ENCODE measurements around the gene FCGR3A. TPM values are rescaled to one million over a fixed set of nuclear protein-coding genes. Genes with fewer than 3 reads are reported as not detected.

The FCGR3A gene
- total RNA-seq, 4 donors from 2014 or later = 2.2 to 16.2 (median 6.7) TPM

DNA sequence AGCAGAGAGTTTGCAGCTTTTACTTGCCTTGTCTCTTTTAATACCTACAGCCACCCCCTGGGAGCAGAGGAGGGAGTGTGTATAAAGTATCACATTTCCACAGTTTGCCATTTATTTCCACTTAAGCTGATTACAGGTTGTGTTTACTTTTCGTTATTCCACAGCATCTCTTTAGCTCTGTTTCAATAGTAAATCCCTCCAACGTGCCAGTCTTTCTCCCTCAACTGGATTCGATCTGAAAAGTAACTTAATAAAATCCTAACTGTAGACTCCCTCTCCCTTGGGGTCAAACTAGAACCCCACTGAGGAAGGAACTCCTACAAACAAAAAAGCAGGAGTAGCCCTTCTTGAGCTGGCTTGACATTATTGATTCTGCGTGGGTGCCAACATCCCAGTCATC, 47.4 kb downstream of the FCGR3A start:
- DNase-seq = no peak
- no peaks in the 10 kb centered on the region for H3K36me3 ChIP-seq
- intact Hi-C loops (cut with DNase I; ENCODE audit: low total_unique reads) = no loop called here
- H3K4me3 ChIP-seq = no peak overlapping the region
- no peaks in the 10 kb centered on the region for H3K4me1 ChIP-seq
- no peaks in the 10 kb centered on the region for H3K27me3 ChIP-seq
- no peak overlapping the region for H3K27ac ChIP-seq
- H3K9me3 ChIP-seq = no peaks in the 10 kb centered on the region
- TF ChIP-seq POLR2A (IDR thresholded peaks at IDR 0.05) = no peak
- TF ChIP-seq, protein P1, sequence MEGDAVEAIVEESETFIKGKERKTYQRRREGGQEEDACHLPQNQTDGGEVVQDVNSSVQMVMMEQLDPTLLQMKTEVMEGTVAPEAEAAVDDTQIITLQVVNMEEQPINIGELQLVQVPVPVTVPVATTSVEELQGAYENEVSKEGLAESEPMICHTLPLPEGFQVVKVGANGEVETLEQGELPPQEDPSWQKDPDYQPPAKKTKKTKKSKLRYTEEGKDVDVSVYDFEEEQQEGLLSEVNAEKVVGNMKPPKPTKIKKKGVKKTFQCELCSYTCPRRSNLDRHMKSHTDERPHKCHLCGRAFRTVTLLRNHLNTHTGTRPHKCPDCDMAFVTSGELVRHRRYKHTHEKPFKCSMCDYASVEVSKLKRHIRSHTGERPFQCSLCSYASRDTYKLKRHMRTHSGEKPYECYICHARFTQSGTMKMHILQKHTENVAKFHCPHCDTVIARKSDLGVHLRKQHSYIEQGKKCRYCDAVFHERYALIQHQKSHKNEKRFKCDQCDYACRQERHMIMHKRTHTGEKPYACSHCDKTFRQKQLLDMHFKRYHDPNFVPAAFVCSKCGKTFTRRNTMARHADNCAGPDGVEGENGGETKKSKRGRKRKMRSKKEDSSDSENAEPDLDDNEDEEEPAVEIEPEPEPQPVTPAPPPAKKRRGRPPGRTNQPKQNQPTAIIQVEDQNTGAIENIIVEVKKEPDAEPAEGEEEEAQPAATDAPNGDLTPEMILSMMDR (IDR thresholded peaks at IDR 0.05) = no peak

DNA sequence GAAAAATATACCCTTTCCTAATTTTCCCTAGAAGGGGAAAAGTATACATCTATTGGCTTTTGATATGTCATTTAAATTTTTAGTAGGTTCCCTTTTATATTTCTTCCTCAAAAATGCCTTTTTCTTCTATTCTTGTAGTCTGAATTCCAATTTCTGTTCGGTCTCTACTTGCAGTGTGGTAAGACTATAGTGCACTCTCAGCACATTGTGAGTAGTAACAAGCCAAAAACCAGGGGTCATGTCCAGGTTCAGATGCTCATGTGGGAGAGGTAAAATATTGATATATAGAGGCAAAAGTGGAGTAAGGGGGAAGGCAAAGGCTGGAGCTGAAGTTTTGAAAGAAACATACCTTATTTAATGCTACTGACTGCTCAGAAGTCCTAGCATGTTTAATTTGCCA, 48.4 kb downstream of the FCGR3A start:
- no peak for TF ChIP-seq POLR2A (IDR thresholded peaks at IDR 0.05)
- TF ChIP-seq, protein P1 (IDR thresholded peaks at IDR 0.05) = no peak
- intact Hi-C loops (cut with DNase I; ENCODE audit: low total_unique reads) = no loop called here
- Histone ChIP-seq H3K4me3 (no peak overlapping the region), H3K27me3 (no peaks in the 10 kb centered on the region), H3K4me1 (no peaks in the 10 kb centered on the region), H3K36me3 (no peaks in the 10 kb centered on the region), H3K9me3 (no peaks in the 10 kb centered on the region), H3K27ac (no peak overlapping the region)
- no peak for DNase-seq

DNA sequence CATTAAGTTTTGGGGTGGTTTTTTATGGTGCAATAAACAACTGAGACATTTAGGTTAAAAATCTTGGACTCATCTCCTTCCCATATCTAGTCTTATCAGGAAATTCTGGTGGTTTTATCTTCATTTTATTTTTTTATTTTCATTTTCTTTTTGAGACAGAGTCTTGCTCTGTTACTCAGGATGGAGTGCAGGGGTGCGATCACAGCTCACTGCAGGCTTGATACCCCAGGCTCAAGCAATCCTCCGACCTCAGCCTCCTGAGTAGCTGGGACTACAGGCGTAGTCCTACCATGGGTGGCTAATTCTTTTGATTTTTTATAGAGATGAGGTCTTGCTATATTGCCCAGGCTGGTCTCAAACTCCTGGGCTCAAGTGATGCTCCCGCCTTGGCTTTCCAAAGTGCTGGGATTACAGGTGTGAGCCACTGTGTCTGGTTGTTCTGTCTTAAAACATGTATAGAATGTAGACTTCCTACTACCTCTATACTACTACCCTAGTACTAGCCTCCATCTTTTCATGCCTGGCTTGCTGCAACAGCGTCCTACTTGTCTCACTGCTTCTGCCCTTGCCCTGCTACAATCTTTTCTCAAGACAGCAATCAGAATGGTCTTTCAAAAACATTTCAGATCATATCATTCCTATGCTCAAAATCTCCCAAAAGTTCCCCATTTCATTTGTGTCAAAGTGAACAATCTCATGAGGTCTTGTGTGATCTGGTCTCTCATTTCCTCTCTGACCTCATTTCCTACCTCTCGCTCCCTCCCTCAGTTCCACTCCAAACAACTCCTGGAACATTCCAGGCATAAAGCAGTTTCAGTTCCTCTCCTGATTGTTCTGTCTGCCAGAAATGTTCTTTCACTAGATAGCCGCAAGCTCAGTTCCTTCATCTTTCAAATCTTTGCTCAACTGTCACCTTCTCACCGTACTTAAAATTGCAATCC, 50.2 kb downstream of the FCGR3A start:
- H3K4me1 ChIP-seq = no peaks in the 10 kb centered on the region
- H3K27me3 ChIP-seq = no peaks in the 10 kb centered on the region
- TF ChIP-seq, protein P1 (IDR thresholded peaks at IDR 0.05) = no peak
- no peak for TF ChIP-seq POLR2A (IDR thresholded peaks at IDR 0.05)
- H3K4me3 ChIP-seq = no peak overlapping the region
- H3K9me3 ChIP-seq = no peaks in the 10 kb centered on the region
- intact Hi-C loops (cut with DNase I; ENCODE audit: low total_unique reads) = no loop called here
- H3K27ac ChIP-seq = no peak overlapping the region
- no peaks in the 10 kb centered on the region for H3K36me3 ChIP-seq
- DNase-seq = no peak

GRCh38 chr1:161498646-161499045, 51.0 kb downstream of the FCGR3A start:
- intact Hi-C loops (cut with DNase I; ENCODE audit: low total_unique reads) = no loop called here
- Histone ChIP-seq H3K27ac (no peak overlapping the region), H3K9me3 (no peaks in the 10 kb centered on the region), H3K4me3 (no peak overlapping the region), H3K27me3 (no peaks in the 10 kb centered on the region), H3K36me3 (no peaks in the 10 kb centered on the region), H3K4me1 (no peaks in the 10 kb centered on the region)
- DNase-seq = no peak
- no peak for TF ChIP-seq POLR2A (IDR thresholded peaks at IDR 0.05)
- TF ChIP-seq, protein P1 (IDR thresholded peaks at IDR 0.05) = no peak

- Histone ChIP-seq H3K27ac (no peak overlapping the region), H3K9me3 (no peaks in the 10 kb centered on the region), H3K4me3 (no peak overlapping the region), H3K27me3 (no peaks in the 10 kb centered on the region), H3K36me3 (no peaks in the 10 kb centered on the region), H3K4me1 (no peaks in the 10 kb centered on the region)
- intact Hi-C loops (cut with DNase I; ENCODE audit: low total_unique reads) = no loop called here
- TF ChIP-seq, protein P1 (IDR thresholded peaks at IDR 0.05) = no peak
- TF ChIP-seq POLR2A (IDR thresholded peaks at IDR 0.05) = no peak
- no peak for DNase-seq
Measured at GRCh38 chr1:161497961-161498360, 51.7 kb downstream of the FCGR3A start.
